Panc1 (cell line): ENCODE results near the gene UBL7. TPM values are rescaled to one million over a fixed set of nuclear protein-coding genes. Genes with fewer than 3 reads are reported as not detected.
A peak's percentile ranks its signal among the peaks of the same experiment; 100 is the strongest.

ENCODE experiments used
- ATAC-seq: fragments of 200-7000 bp; cut with Tn5 transposase; 2 replicates; pipeline ENCODE4 v1.9.1; 2020; ENCODE audit warnings: mild to moderate bottlenecking, moderate library complexity
- BruUV-seq: library from RNA; stranded (reverse); fragments of 400-500 nt; replicated peaks from 2 replicates; lab custom pipeline; 2021; lab: Mats Ljungman, UMichigan
- CTCF ChIA-PET: fragments of 300-600 bp; sonication (Branson Sonifier 250); formaldehyde crosslinking; loops from one replicate; lab custom pipeline; 2022; ENCODE audit warnings: antibody characterized with exemption; lab: Charles Lee
- POLR2A ChIA-PET: fragments of 300-600 bp; sonication (Branson Sonifier 250); formaldehyde crosslinking; loops from one replicate; lab custom pipeline; 2022; ENCODE audit warnings: antibody characterized with exemption; lab: Charles Lee
- DNase-seq: peaks from one replicate; pipeline ENCODE4 v3.0.0-alpha.2; 2010; ENCODE audit warnings: low read depth, low spot score
- H3K27ac ChIP-seq: 2 replicates; pipeline ENCODE4 v1.5.1; 2011; ENCODE audit warnings: mild to moderate bottlenecking, low read length, inconsistent platforms
- H3K27me3 ChIP-seq: fragments of 200-500 bp; sonication (Bioruptor generic); 2 replicates; pipeline ENCODE4 v1.6.0; 2014; ENCODE audit warnings: low read length, inconsistent platforms; ENCODE audit not compliant: control insufficient read depth, insufficient read depth
- H3K36me3 ChIP-seq: fragments of 200-500 bp; sonication (Bioruptor generic); 2 replicates; pipeline ENCODE4 v1.5.1; 2014; ENCODE audit warnings: inconsistent platforms, mild to moderate bottlenecking, low read length, moderate library complexity; ENCODE audit not compliant: control insufficient read depth, insufficient read depth
- H3K4me1 ChIP-seq: 2 replicates; pipeline ENCODE4 v1.5.1; 2011; ENCODE audit warnings: inconsistent platforms, mild to moderate bottlenecking, low read length, moderate library complexity; ENCODE audit not compliant: control insufficient read depth, insufficient read depth
- H3K4me3 ChIP-seq, 2 experiments: 2 replicates each; pipeline ENCODE4 v1.5.1; 2011 to 2012; ENCODE audit warnings: low read depth in 2 of 2, low read length in 2 of 2, mild to moderate bottlenecking in 2 of 2, inconsistent platforms in 1 of 2, moderate library complexity in 1 of 2
- H3K9me3 ChIP-seq: fragments of 200-500 bp; sonication (Bioruptor generic); 2 replicates; pipeline ENCODE4 v1.5.1; 2014; ENCODE audit warnings: low read depth, mild to moderate bottlenecking, inconsistent platforms, low read length, moderate library complexity; ENCODE audit not compliant: control insufficient read depth, insufficient read depth
- CTCF ChIP-seq: fragments of 450-650 bp; IDR thresholded peaks from 2 replicates; pipeline ENCODE4 v1.5.1; 2017; ENCODE audit warnings: mild to moderate bottlenecking
- POLR2AphosphoS5 ChIP-seq: IDR thresholded peaks from 2 replicates; pipeline ENCODE4 v1.6.1; 2012; ENCODE audit warnings: mild to moderate bottlenecking, low read depth, low read length, moderate library complexity
- REST ChIP-seq, 2 experiments: IDR thresholded peaks; 2 replicates each; pipeline ENCODE4 v1.6.1; 2011 to 2012; ENCODE audit warnings: low read depth in 2 of 2, control low read depth in 1 of 2, low read length in 1 of 2, mild to moderate bottlenecking in 1 of 2, moderate library complexity in 1 of 2; ENCODE audit not compliant: insufficient read depth in 1 of 2
- SIN3A ChIP-seq: IDR thresholded peaks from 2 replicates; pipeline ENCODE4 v1.6.1; 2012; ENCODE audit warnings: low read depth, mild to moderate bottlenecking, low read length, moderate library complexity, borderline replicate concordance; ENCODE audit not compliant: insufficient read depth
- TCF7L2 ChIP-seq: IDR thresholded peaks from 2 replicates; pipeline ENCODE4 v1.6.1; 2011; ENCODE audit warnings: mild to moderate bottlenecking, low read depth, low read length, inconsistent platforms
- in situ Hi-C: cut with HindIII; loops from 2 replicates; pipeline ENCODE4 v1.10.0; 2016; ENCODE audit warnings: low sequenced_read_pairs, low pct_unique_long_range_greater_than_20kb
- intact Hi-C: fragments of 100-400 bp; cut with micrococcal nuclease; formaldehyde crosslinking; loops from one replicate; pipeline ENCODE4 v1.10.0; 2022; ENCODE audit not compliant: unreplicated experiment
- total RNA-seq: library from RNA; stranded (reverse); gene quantifications from one replicate; pipeline ENCODE4 v1.2.1, GENCODE V29; 2021; ENCODE audit not compliant: unreplicated experiment

UBL7 gene
- total RNA-seq, 1 experiment from 2014 or later: 68.5 TPM

- DNase-seq (no peak), ATAC-seq (peak; percentile 92)
- Histone ChIP-seq H3K27me3 (no peaks in the 10 kb centered on the region), H3K36me3 (no peaks in the 10 kb centered on the region), H3K4me3 (peak within 1 kb of the TSS; percentile 71), H3K4me1 (peaks cover 44% of the 10 kb centered on the region), H3K9me3 (no peaks in the 10 kb centered on the region), H3K27ac (peak within 1 kb of the TSS; percentile 76)
- BruUV-seq: no TSS peak
- ChIA-PET CTCF (no interaction called here), POLR2A (no interaction called here)
- intact Hi-C loops (loop anchor here (2.0 kb wide), 1 partner anchor 27 kb away; the partner anchor contains the start of gene UBL7), in situ Hi-C loops (no loop called here)
- peak; percentile 76; the same call in 1 of the 2 replicates for TF ChIP-seq POLR2AphosphoS5
- TF ChIP-seq TCF7L2: peak; percentile 31; the same call in 1 of the 2 replicates
- no peak for TF ChIP-seq REST (IDR thresholded peaks at IDR 0.05; ENCODE audit: insufficient read depth in 1 of 2, low read depth in 2 of 2, low read length in 1 of 2)
- peak; percentile 39; the same call in 1 of the 2 replicates for TF ChIP-seq SIN3A
Observed at GRCh38 chr15:74433592-74434262, 27.2 kb downstream of the UBL7 start, which contains the start of gene SEMA7A. SEMA7A (minus strand) TSS chr15:74433958; CDS start chr15:74433918, 40 bp downstream.

GRCh38 chr15:74432968-74433591 is 27.9 kb downstream of the UBL7 start:
- H3K27me3 ChIP-seq: no peaks in the 10 kb centered on the region
- TF ChIP-seq CTCF (no peak), REST (IDR thresholded peaks at IDR 0.05; ENCODE audit: insufficient read depth in 1 of 2, low read depth in 2 of 2, low read length in 1 of 2) (no peak), POLR2AphosphoS5 (no peak), SIN3A (no peak), TCF7L2 (no peak)
- H3K9me3 ChIP-seq: no peaks in the 10 kb centered on the region
- H3K36me3 ChIP-seq: no peaks in the 10 kb centered on the region
- no TSS peak for BruUV-seq
- ChIA-PET POLR2A (no interaction called here), CTCF (no interaction called here)
- H3K27ac ChIP-seq: peak overlapping the region; percentile 63
- DNase-seq (no peak), ATAC-seq (no peak)
- H3K4me3 ChIP-seq: peak overlapping the region; percentile 71
- peaks cover 51% of the 10 kb centered on the region for H3K4me1 ChIP-seq
- intact Hi-C loops: no loop called here
- in situ Hi-C loops: no loop called here
